ENCODE measurements around the gene IFI35.
"Not testable (repeated sequence)": the region's sequence is repeated elsewhere in the genome, so short reads cannot be mapped to it uniquely, and the experiment has no call there.

Gene IFI35

DNA sequence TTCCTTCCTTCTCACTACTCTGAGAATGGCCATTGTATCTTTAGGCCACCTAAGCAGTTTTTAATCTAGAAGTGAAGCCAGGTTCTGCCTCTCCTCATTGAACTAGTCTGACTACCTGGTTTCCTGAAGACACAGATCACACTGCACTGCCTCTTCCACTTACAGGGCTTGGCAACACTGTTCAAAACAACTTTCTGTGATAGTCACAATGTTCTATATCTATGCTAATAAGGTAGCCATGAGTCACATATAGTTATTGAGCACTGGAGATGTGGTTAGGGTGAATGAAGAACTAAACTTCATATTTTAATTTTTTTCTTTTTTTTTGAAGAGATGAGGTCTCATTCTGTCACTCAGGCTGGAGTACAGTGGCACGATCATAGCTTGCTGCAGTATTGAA is 45.4 kb downstream of the IFI35 start:
- H3K36me3 Mint-ChIP-seq, result peaks cover 11% of the 10 kb centered on the region
- H3K27ac Mint-ChIP-seq, result no peak overlapping the region
- no peaks in the 10 kb centered on the region for H3K4me1 Mint-ChIP-seq (ENCODE audit: low read depth)
- H3K27me3 Mint-ChIP-seq, result no peaks in the 10 kb centered on the region
- no peak overlapping the region for H3K4me3 Mint-ChIP-seq
- H3K9me3 Mint-ChIP-seq (ENCODE audit: low read depth), result no peaks in the 10 kb centered on the region

DNA sequence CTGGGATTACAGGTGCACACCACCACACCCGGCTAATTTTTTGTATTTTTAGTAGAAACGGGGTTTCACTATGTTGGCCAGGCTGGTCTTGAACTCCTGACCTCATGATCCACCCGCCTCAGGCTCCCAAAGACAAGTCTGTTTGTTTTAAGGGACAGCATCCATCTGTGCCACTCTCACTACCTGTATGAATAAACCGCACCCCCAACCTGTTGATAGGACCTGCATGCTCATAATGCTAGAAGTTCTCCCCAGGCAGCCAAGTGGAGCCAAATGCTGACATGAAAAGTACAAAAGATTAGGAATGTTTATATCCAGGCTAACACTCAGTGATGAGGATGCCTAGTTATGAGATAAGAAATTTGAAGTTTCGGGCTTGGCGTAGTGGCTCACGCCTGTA is 46.4 kb downstream of the IFI35 start:
- not testable (repeated sequence) for H3K4me1 Mint-ChIP-seq (ENCODE audit: low read depth); H3K27ac Mint-ChIP-seq; H3K27me3 Mint-ChIP-seq; H3K4me3 Mint-ChIP-seq; H3K9me3 Mint-ChIP-seq (ENCODE audit: low read depth)
- peaks cover 10% of the 10 kb centered on the region for H3K36me3 Mint-ChIP-seq

DNA sequence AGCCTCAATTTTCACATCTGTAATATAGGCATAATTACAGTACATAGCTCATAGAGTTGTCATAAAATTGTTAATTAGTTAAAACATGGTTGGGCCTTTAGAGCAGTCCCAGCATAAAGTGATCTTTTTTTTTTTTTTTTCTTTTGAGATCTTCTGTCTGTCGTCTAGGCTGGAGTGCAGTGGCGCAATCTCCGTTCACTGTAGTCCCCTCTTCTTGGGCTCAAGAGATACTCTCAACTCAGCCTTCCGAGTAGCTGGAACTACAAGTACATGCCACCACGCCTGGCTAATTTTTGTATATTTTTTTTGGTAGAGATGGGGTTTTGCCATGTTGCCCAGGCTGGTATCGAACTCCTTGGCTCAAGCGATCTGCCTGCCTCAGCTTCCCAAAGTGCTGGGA is 49.5 kb downstream of the IFI35 start:
- no peaks in the 10 kb centered on the region for H3K9me3 Mint-ChIP-seq (ENCODE audit: low read depth)
- no peaks in the 10 kb centered on the region for H3K27me3 Mint-ChIP-seq
- peaks cover 8% of the 10 kb centered on the region for H3K36me3 Mint-ChIP-seq

DNA sequence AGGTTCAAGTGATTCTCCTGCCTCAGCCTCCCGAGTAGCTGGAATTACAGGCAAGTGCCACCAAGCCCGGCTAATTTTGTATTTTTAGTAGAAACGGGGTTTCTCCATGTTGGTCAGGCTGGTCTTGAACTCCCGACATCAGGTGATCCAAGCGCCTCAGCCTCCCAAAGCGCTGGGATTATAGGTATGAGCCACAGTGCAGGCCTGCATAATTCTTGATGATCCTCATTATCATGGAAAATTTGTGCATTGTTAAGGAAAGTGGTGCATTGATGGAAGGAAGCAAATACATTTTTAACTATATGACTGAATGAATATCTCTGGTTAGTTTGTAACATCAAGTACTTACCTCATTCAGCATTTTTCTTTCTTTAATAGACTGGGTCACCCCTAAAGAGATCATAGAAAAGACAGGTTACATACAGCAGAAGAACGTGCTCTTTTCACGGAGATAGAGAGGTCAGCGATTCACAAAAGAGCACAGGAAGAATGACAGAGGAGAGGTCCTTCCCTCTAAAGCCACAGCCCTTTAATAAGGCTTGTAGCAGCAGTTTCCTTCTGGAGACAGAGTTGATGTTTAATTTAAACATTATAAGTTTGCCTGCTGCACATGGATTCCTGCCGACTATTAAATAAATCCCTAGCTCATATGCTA is 56.5 kb downstream of the IFI35 start:
- no peak overlapping the region for H3K27ac Mint-ChIP-seq
- no peak overlapping the region for H3K4me3 Mint-ChIP-seq
- H3K9me3 Mint-ChIP-seq (ENCODE audit: low read depth), result no peaks in the 10 kb centered on the region
- peaks cover 6% of the 10 kb centered on the region for H3K36me3 Mint-ChIP-seq
- no peaks in the 10 kb centered on the region for H3K4me1 Mint-ChIP-seq (ENCODE audit: low read depth)
- no peaks in the 10 kb centered on the region for H3K27me3 Mint-ChIP-seq

More for the DNA sequence above, 49.5 kb downstream of the IFI35 start:
- Mint-ChIP-seq H3K4me1 (ENCODE audit: low read depth) (no peaks in the 10 kb centered on the region), H3K27ac (no peak overlapping the region), H3K4me3 (no peak overlapping the region)
